ENCODE data around the gene CASTOR2.
"Not testable (repeated sequence)": the region's sequence is repeated elsewhere in the genome, so short reads cannot be mapped to it uniquely, and the experiment has no call there.

- TF ChIP-seq CTCF (IDR thresholded peaks at IDR 0.05; ENCODE audit: extremely low read depth in 1 of 2, insufficient read depth in 1 of 2, low read depth in 1 of 2, low read length in 2 of 2); EZH2 (IDR thresholded peaks at IDR 0.05; ENCODE audit: borderline replicate concordance, low read depth, low read length, severe bottlenecking); POLR2AphosphoS5 (IDR thresholded peaks at IDR 0.05; ENCODE audit: insufficient read depth, low read depth, low read length); MAX (IDR thresholded peaks at IDR 0.05; ENCODE audit: insufficient read depth, insufficient read length); POLR2A (IDR thresholded peaks at IDR 0.05; ENCODE audit: low read depth, low read length); JUN (IDR thresholded peaks at IDR 0.05; ENCODE audit: borderline replicate concordance, insufficient read depth, insufficient read length, low read depth); MYC (IDR thresholded peaks at IDR 0.05; ENCODE audit: low read depth, low read length); GATA2 (IDR thresholded peaks at IDR 0.05; ENCODE audit: insufficient read depth, insufficient read length, low read depth, low read length): not testable (repeated sequence)
Measured at GRCh38 chr7:75074262-75074641, 109.7 kb downstream of the CASTOR2 start.

Measured in endothelial cell of umbilical vein (primary cell).